ENCODE data around the gene MAGI3.
"Not testable (repeated sequence)": the region's sequence is repeated elsewhere in the genome, so short reads cannot be mapped to it uniquely, and the experiment has no call there.

The MAGI3 gene

DNA sequence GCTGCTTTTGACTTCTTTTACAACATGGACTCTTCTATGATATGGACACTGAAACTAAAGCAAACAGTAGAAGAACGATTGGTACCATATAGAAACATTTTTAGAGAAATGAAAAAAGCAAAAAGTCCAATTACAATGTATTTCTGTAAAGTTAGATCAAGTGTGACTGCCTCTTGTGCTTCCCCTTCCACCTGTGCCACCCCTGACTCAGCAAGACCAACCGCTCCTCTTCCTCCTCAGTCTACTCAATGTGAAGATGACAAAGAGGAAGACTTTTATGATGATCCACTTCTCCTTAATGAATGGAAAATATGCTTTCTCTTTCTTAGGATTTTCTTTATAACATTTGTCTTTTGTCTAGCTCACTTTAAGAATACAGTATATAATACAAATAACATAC is 302.0 kb downstream of the MAGI3 start:
- DNase-seq (ENCODE audit: low read depth), result no peak

- no peak for DNase-seq (ENCODE audit: low read depth)
Measured at GRCh38 chr1:113692824-113693431, 302.6 kb downstream of the MAGI3 start.

DNA sequence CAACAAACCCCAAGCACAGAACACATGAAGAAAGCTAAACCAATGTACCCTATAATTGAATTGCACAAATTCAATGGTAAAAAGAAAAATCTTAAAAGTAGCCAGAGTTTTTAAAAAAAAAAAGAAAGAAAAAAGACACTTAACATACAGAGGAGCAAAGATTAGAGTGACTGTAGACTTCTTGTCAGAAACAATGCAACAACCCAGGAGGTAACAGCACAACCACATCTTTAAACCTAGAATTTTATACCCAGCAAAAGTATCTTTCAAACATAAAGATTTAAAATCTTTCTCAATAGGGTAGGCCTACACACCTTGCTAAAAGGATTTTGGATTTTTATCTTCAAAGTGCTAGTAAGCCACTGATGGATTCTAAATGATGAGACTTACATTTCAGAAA is 304.6 kb downstream of the MAGI3 start:
- no peak for DNase-seq (ENCODE audit: low read depth)

DNA sequence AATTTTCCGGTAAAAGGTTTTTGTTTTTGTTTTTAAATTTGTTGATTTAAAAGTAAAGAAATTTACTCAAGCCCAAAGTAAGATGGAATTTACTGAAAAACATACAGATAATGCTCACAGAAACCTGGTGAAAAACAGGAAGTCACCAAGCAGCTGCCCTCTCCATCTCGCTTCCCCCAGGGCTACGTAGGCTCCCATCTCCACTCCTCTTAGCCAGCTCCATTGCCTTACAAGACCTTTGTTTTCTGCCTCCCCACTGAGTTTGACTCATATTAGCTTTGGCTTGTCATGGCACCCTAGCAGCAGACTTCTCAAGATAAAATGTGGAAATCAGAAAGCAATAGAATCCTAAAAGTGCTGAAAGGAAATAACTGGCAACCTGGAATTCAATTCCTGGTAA is 311.1 kb downstream of the MAGI3 start:
- no peak for DNase-seq (ENCODE audit: low read depth)

DNA sequence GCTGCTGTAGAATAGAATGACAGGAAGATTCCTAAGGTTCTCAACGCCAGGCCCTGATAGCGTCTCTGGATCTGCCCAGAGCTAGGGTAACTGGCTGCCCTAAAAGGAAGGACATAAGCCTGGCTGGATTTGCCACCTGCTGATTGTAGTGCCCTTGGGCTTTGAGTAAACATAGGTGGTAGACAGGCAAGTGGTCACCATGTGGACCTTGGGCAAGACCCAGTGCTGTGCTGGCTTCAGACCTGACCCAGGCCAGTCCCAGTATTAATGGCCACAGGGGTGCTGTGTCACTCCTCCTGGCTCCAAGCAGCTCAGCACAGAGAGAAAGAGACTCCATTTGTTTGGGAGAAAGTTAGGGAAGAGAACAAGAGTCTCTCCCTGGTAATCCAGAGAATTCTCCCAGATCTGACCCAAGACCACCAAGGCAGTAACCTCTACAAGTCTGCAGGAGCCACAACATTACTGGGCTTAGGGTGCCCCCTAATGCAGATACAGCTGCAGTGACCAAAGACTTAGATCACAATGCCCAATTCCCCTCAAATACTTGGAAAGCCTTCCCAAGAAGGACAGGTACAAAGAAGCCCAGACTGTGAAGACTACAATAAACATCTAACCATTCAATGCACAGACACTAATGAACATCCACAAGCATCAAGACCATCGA is 324.4 kb downstream of the MAGI3 start:
- no peak for DNase-seq (ENCODE audit: low read depth)

DNA sequence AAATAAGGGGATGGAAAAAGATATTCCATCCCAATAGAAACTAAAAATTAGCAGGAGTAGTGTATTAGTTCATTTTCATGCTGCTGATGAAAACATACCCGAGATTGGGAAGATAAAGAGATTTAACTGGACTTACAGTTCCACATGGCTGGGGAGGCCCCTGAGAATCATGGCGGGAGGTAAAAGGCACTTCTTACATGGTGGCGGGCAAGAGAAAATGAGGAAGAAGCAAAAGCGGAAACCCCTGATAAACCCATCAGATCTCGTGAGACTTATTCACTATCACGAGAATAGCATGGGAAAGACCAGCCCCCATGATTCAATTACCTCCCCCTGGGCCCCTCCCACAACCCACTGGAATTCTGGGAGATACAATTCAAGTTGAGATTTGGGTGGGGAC is 327.2 kb downstream of the MAGI3 start:
- DNase-seq (ENCODE audit: low read depth), result not testable (repeated sequence)

DNA sequence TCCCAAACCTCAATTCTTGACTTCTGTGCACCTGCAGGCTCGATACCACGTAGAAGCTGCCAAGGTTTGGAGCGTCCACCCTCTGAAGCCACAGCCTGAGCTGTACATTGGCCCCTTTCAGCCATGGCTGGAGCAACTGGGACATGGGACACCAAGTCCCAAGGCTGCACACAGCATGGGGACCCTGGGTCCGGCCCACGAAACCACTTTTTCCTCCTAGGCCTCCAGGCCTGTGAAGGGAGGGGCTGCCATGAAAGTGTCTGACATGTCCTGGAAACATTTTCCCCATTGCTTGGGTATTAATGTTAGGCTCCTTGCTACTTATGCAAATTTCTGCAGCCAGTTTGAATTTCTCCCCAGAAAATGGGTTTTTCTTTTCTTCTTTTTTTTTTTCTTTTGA is 328.3 kb downstream of the MAGI3 start:
- DNase-seq (ENCODE audit: low read depth), result not testable (repeated sequence)

- DNase-seq (ENCODE audit: low read depth), result no peak
Measured at GRCh38 chr1:113721010-113721409, 330.7 kb downstream of the MAGI3 start.

DNA sequence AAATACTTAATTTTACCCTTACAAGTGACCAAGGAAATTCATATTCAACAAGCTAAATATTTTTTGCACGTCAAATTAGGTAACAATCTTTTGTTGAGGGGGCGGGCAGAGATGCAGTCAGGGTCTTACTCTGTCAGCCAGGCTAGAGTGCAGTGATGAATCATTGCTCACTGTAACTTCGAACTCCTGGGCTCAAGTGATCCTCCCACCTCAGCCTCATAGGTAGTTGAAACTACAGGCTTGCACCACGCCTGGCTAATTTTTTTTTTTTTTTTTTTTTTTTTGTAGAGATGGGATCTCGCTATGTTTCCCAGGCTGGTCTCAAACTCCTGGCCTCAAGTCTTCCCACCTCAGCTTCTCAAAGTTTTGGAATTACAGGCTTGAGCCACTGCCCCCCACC is 342.5 kb downstream of the MAGI3 start:
- no peak for DNase-seq (ENCODE audit: low read depth)

DNA sequence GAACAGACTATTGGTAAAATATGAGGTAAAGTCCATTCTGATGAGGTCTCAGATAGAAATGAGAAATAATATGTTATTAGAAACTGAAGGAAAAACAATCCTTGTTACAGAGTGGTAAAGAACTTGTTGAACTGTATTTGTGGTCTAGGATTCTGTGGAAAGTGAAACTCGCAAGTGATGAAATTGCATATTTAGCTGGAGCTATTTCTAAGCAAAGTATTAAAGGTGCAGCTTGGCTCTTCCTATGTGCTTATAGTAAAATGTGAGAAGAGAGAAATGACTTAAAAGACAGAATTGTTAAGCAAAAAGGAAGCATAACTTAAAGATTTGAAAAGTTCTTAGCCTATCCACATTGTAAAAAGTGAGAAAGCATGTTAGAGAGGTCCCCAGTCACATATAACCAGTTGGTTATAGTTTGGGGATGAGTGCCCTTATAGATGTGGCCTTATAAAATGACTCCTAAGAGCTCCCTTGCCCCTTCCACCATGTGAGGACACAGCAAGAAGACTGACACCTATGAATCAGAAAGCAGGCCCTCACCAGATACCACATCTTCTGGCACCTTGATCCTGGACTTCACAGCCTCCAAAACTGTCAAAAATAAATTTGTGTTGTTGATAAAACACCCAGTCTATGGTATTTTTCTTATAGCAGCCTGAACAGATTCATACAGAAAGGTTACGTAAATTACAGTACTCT is 344.2 kb downstream of the MAGI3 start:
- DNase-seq (ENCODE audit: low read depth), result no peak

Measured in stimulated activated CD4-positive, alpha-beta T cell treated with anti-CD3 and anti-CD28 coated beads, Interleukin-2, amount 100 ng/mL, for 4 hours (primary cell).